ENCODE data around the gene ATP6V0A1.

- TF ChIP-seq, protein P1, sequence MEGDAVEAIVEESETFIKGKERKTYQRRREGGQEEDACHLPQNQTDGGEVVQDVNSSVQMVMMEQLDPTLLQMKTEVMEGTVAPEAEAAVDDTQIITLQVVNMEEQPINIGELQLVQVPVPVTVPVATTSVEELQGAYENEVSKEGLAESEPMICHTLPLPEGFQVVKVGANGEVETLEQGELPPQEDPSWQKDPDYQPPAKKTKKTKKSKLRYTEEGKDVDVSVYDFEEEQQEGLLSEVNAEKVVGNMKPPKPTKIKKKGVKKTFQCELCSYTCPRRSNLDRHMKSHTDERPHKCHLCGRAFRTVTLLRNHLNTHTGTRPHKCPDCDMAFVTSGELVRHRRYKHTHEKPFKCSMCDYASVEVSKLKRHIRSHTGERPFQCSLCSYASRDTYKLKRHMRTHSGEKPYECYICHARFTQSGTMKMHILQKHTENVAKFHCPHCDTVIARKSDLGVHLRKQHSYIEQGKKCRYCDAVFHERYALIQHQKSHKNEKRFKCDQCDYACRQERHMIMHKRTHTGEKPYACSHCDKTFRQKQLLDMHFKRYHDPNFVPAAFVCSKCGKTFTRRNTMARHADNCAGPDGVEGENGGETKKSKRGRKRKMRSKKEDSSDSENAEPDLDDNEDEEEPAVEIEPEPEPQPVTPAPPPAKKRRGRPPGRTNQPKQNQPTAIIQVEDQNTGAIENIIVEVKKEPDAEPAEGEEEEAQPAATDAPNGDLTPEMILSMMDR (IDR thresholded peaks at IDR 0.05): no peak
- TF ChIP-seq POLR2AphosphoS5 (IDR thresholded peaks at IDR 0.05): no peak
Observed at GRCh38 chr17:42563950-42564349, 105.3 kb downstream of the ATP6V0A1 start.
